GM10847 (cell line): ENCODE measurements around the gene CNR2.

Source experiments
- POLR2A ChIP-seq: IDR thresholded peaks from 2 replicates; pipeline ENCODE4 v1.6.1; 2011; ENCODE audit not compliant: insufficient read length; ENCODE audit errors: extremely low read depth

Gene CNR2

GRCh38 chr1:23868557-23869016 lies 44.6 kb downstream of the CNR2 start:
- TF ChIP-seq POLR2A: no peak

GRCh38 chr1:23867895-23868556 lies 45.1 kb downstream of the CNR2 start, which contains the start of gene FUCA1:
TSS of gene FUCA1 (minus strand) at chr1:23868290. CDS start at chr1:23868286, 4 bp downstream.
- peak; percentile 54 for TF ChIP-seq POLR2A

- no peak for TF ChIP-seq POLR2A
Observed at GRCh38 chr1:23867542-23867894, 45.6 kb downstream of the CNR2 start.

GRCh38 chr1:23865543-23865930 lies 47.6 kb downstream of the CNR2 start:
- no peak for TF ChIP-seq POLR2A

- no peak for TF ChIP-seq POLR2A
Observed at GRCh38 chr1:23864801-23865542, 48.2 kb downstream of the CNR2 start.

GRCh38 chr1:23862640-23863039 lies 50.5 kb downstream of the CNR2 start:
- TF ChIP-seq POLR2A: no peak

GRCh38 chr1:23854568-23854967 lies 58.6 kb downstream of the CNR2 start:
- TF ChIP-seq POLR2A: no peak

- no peak for TF ChIP-seq POLR2A
Observed at GRCh38 chr1:23848673-23849616, 64.2 kb downstream of the CNR2 start.

GRCh38 chr1:23845163-23845562 lies 68.0 kb downstream of the CNR2 start:
- no peak for TF ChIP-seq POLR2A

- no peak for TF ChIP-seq POLR2A
Observed at GRCh38 chr1:23843644-23844043, 69.5 kb downstream of the CNR2 start.

- TF ChIP-seq POLR2A: no peak
Observed at GRCh38 chr1:23838401-23838866, 74.7 kb downstream of the CNR2 start.

- TF ChIP-seq POLR2A: no peak
Observed at GRCh38 chr1:23837908-23838307, 75.3 kb downstream of the CNR2 start.

- no peak for TF ChIP-seq POLR2A
Observed at GRCh38 chr1:23836037-23836436, 77.1 kb downstream of the CNR2 start.

GRCh38 chr1:23827717-23828116 lies 85.4 kb downstream of the CNR2 start:
- TF ChIP-seq POLR2A: no peak

- no peak for TF ChIP-seq POLR2A
Observed at GRCh38 chr1:23825762-23826522, 87.2 kb downstream of the CNR2 start.
